WTC11 (cell line): Measurements from ENCODE around the gene BPI. TPM values are rescaled to one million over a fixed set of nuclear protein-coding genes. Genes with fewer than 3 reads are reported as not detected.
A peak's percentile ranks its signal among the peaks of the same experiment; 100 is the strongest.

Experiments used
- ATAC-seq: fragments of 200-7000 bp; cut with Tn5 transposase; 2 replicates; pipeline ENCODE4 v1.10.0; 2021; ENCODE audit warnings: mild to moderate bottlenecking, moderate library complexity
- CTCF ChIA-PET: fragments of 300-600 bp; sonication (Branson Sonifier 250); formaldehyde crosslinking; loops from one replicate; lab custom pipeline; 2021; ENCODE audit warnings: antibody characterized with exemption; lab: Charles Lee
- POLR2A ChIA-PET: fragments of 350-600 bp; sonication (Branson Sonifier 250); formaldehyde crosslinking; loops from one replicate; lab custom pipeline; 2021; ENCODE audit warnings: antibody characterized with exemption; lab: Charles Lee
- DNase-seq: peaks from one replicate; pipeline ENCODE4 v3.0.0; 2021; ENCODE audit warnings: low spot score
- H3K27ac Mint-ChIP-seq: 2 replicates; pipeline ENCODE4 v1.8.0; 2021; ENCODE audit warnings: mixed read lengths
- H3K27me3 Mint-ChIP-seq: 2 replicates; pipeline ENCODE4 v1.8.0; 2021; ENCODE audit warnings: low read depth, mild to moderate bottlenecking, moderate library complexity, mixed read lengths
- H3K36me3 Mint-ChIP-seq: 2 replicates; pipeline ENCODE4 v1.8.0; 2021; ENCODE audit warnings: mixed read lengths
- H3K4me1 Mint-ChIP-seq: 2 replicates; pipeline ENCODE4 v1.8.0; 2022; ENCODE audit warnings: mixed read lengths
- H3K4me3 Mint-ChIP-seq: 2 replicates; pipeline ENCODE4 v1.8.0; 2021; ENCODE audit warnings: mild to moderate bottlenecking, moderate library complexity, mixed read lengths
- H3K9me3 Mint-ChIP-seq: 2 replicates; pipeline ENCODE4 v1.8.0; 2021; ENCODE audit warnings: mixed read lengths
- CBFB ChIP-seq: sonication (generic); formaldehyde crosslinking; IDR thresholded peaks from 2 replicates; pipeline ENCODE4 v1.8.1; 2022; ENCODE audit warnings: mild to moderate bottlenecking, low read depth, missing genetic modification reagents
- EMX1 ChIP-seq: fragments of 250-450 bp; sonication (Bioruptor Pico); IDR thresholded peaks from 2 replicates; pipeline ENCODE4 v1.8.0; 2021; ENCODE audit warnings: mild to moderate bottlenecking
- FOXJ3 ChIP-seq: sonication (generic); formaldehyde crosslinking; IDR thresholded peaks from 2 replicates; pipeline ENCODE4 v1.9.0; 2021; ENCODE audit warnings: missing genetic modification reagents, mild to moderate bottlenecking, borderline replicate concordance
- FOXK1 ChIP-seq: sonication (generic); formaldehyde crosslinking; IDR thresholded peaks from 2 replicates; pipeline ENCODE4 v1.8.0; 2022; ENCODE audit warnings: mild to moderate bottlenecking, moderate library complexity, missing genetic modification reagents
- FOXP1 ChIP-seq: sonication (generic); formaldehyde crosslinking; IDR thresholded peaks from 2 replicates; pipeline ENCODE4 v1.8.0; 2022; ENCODE audit warnings: missing genetic modification reagents, mild to moderate bottlenecking, moderate library complexity, borderline replicate concordance
- NFE2L1 ChIP-seq: sonication (generic); formaldehyde crosslinking; IDR thresholded peaks from 2 replicates; pipeline ENCODE4 v1.8.1; 2023; ENCODE audit warnings: missing genetic modification reagents
- RELA ChIP-seq: sonication (generic); formaldehyde crosslinking; IDR thresholded peaks from 2 replicates; pipeline ENCODE4 v1.8.1; 2022; ENCODE audit warnings: missing genetic modification reagents, mild to moderate bottlenecking, borderline replicate concordance
- SOX15 ChIP-seq: fragments of 250-450 bp; sonication (Bioruptor Pico); IDR thresholded peaks from 2 replicates; pipeline ENCODE4 v1.9.0; 2021; ENCODE audit warnings: mild to moderate bottlenecking
- ZNF317 ChIP-seq: sonication (generic); formaldehyde crosslinking; IDR thresholded peaks from 2 replicates; pipeline ENCODE4 v1.8.1; 2023; ENCODE audit warnings: low read depth, mild to moderate bottlenecking, moderate library complexity, missing genetic modification reagents, borderline replicate concordance
- ZNF423 ChIP-seq: fragments of 250-450 bp; sonication (Bioruptor Pico); IDR thresholded peaks from 2 replicates; pipeline ENCODE4 v2.1.2; 2022; ENCODE audit warnings: mild to moderate bottlenecking, moderate library complexity
- total RNA-seq: library from RNA; stranded (reverse); gene quantifications from 3 replicates; pipeline ENCODE4 v1.2.3, GENCODE V29; 2021
- TF ChIP-seq, protein P1 (sequence below): sonication (generic); formaldehyde crosslinking; IDR thresholded peaks from 2 replicates; pipeline ENCODE4 v1.8.1; 2023; ENCODE audit warnings: mild to moderate bottlenecking, missing genetic modification reagents, moderate library complexity
- TF ChIP-seq, protein P2 (sequence below): sonication (generic); formaldehyde crosslinking; IDR thresholded peaks from 2 replicates; pipeline ENCODE4 v1.8.0; 2022; ENCODE audit warnings: mild to moderate bottlenecking, missing genetic modification reagents
- TF ChIP-seq, protein P3 (sequence below): fragments of 250-450 bp; sonication (Bioruptor Pico); conservative IDR thresholded peaks from 2 replicates; pipeline ENCODE4 v1.9.0; 2021; ENCODE audit warnings: mild to moderate bottlenecking
- TF ChIP-seq, protein P4 (sequence below): sonication (generic); formaldehyde crosslinking; IDR thresholded peaks from 2 replicates; pipeline ENCODE4 v1.8.1; 2023; ENCODE audit warnings: mild to moderate bottlenecking, missing genetic modification reagents, borderline replicate concordance
- TF ChIP-seq, protein P5 (sequence below): sonication (generic); formaldehyde crosslinking; IDR thresholded peaks from 2 replicates; pipeline ENCODE4 v1.8.0; 2023; ENCODE audit warnings: missing genetic modification reagents, mild to moderate bottlenecking, borderline replicate concordance

The BPI gene
- total RNA-seq, 1 experiment from 2014 or later: not detected

DNA sequence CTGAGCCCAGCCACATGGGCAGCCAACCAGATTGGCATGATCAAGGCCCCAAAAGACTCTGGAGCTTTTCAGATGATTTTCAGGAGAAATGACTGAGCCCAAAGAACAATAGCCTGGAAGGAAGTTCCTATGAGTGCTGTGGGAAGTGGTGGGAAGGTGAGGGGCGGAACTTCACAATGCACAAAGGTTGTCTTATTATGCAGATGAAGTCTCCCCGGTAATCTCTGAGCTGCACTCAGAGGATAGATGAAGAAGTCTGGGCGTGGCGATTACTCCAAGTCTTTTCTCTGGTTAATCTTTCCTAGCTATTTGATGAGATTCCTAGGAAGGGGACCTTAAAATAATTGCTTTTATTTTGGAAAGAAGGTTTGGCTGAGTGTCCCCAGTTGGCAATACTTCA lies 79.2 kb downstream of the BPI start (continued):
- TF ChIP-seq, protein P1, sequence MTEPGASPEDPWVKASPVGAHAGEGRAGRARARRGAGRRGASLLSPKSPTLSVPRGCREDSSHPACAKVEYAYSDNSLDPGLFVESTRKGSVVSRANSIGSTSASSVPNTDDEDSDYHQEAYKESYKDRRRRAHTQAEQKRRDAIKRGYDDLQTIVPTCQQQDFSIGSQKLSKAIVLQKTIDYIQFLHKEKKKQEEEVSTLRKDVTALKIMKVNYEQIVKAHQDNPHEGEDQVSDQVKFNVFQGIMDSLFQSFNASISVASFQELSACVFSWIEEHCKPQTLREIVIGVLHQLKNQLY (CRISPR knock-in tag): no peak
- no peak for TF ChIP-seq ZNF317 (CRISPR knock-in tag)
- TF ChIP-seq FOXP1 (CRISPR knock-in tag): no peak

DNA sequence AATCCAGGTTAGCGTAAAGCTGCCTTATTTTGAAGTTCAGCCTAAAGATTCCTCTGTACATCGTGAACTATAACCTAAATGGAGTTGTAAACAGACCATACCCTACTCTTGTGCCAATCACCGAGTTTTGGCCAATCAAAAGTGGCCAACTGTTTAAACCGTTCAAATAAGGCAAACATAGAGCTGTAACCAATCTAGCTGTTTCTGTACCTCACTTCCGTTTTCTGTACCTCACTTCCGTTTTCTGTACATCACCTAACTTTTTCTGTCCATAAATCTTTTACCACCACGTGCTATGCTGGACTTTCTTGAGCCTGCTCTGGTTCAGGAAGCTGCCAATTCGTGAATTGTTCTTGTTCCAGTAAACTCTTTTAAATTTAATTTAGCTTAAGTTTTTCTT lies 82.0 kb downstream of the BPI start:
- no peaks in the 10 kb centered on the region for H3K27me3 Mint-ChIP-seq
- no peaks in the 10 kb centered on the region; the same call in 1 of the 2 replicates for H3K36me3 Mint-ChIP-seq
- H3K4me3 Mint-ChIP-seq: no peak overlapping the region
- TF ChIP-seq NFE2L1 (no peak), FOXP1 (CRISPR knock-in tag) (no peak), RELA (CRISPR knock-in tag) (no peak), SOX15 (no peak), FOXK1 (CRISPR knock-in tag) (no peak), ZNF423 (CRISPR knock-in tag) (no peak), FOXJ3 (CRISPR knock-in tag) (no peak), EMX1 (CRISPR knock-in tag) (no peak), CBFB (CRISPR knock-in tag) (no peak)
- TF ChIP-seq, protein P2, sequence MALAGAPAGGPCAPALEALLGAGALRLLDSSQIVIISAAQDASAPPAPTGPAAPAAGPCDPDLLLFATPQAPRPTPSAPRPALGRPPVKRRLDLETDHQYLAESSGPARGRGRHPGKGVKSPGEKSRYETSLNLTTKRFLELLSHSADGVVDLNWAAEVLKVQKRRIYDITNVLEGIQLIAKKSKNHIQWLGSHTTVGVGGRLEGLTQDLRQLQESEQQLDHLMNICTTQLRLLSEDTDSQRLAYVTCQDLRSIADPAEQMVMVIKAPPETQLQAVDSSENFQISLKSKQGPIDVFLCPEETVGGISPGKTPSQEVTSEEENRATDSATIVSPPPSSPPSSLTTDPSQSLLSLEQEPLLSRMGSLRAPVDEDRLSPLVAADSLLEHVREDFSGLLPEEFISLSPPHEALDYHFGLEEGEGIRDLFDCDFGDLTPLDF (CRISPR knock-in tag): no peak
- TF ChIP-seq, protein P3, sequence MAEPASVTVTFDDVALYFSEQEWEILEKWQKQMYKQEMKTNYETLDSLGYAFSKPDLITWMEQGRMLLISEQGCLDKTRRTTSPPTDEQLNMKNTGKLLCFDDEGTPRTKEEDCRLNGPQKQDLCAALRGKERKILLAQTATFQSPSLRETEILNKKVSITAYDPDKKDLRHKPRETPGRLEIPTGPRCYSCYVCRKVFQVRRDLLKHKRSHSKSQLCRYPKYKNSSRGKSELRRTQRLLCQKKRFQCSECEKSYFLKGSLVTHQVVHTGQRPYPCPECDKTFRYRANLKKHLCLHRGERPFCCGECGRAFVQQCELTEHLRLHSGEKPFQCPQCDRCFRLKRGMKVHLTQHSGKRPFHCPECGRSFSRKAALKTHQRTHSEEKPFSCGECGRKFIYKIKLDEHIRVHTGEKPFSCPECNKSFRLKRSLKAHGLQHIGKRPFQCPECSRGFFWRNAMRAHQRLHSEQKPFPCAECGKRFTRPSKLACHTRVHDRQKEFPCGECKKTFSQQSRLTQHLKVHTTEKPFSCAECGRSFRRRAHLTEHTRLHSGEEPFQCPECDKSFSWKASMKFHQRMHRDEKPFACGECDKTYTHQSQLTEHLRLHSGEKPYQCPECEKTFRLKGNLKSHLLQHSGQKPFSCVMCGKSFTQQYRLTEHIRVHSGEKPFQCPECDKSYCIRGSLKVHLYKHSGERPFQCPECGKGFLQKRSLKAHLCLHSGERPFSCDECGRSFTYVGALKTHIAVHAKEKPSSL (CRISPR knock-in tag): no peak
- TF ChIP-seq, protein P4, sequence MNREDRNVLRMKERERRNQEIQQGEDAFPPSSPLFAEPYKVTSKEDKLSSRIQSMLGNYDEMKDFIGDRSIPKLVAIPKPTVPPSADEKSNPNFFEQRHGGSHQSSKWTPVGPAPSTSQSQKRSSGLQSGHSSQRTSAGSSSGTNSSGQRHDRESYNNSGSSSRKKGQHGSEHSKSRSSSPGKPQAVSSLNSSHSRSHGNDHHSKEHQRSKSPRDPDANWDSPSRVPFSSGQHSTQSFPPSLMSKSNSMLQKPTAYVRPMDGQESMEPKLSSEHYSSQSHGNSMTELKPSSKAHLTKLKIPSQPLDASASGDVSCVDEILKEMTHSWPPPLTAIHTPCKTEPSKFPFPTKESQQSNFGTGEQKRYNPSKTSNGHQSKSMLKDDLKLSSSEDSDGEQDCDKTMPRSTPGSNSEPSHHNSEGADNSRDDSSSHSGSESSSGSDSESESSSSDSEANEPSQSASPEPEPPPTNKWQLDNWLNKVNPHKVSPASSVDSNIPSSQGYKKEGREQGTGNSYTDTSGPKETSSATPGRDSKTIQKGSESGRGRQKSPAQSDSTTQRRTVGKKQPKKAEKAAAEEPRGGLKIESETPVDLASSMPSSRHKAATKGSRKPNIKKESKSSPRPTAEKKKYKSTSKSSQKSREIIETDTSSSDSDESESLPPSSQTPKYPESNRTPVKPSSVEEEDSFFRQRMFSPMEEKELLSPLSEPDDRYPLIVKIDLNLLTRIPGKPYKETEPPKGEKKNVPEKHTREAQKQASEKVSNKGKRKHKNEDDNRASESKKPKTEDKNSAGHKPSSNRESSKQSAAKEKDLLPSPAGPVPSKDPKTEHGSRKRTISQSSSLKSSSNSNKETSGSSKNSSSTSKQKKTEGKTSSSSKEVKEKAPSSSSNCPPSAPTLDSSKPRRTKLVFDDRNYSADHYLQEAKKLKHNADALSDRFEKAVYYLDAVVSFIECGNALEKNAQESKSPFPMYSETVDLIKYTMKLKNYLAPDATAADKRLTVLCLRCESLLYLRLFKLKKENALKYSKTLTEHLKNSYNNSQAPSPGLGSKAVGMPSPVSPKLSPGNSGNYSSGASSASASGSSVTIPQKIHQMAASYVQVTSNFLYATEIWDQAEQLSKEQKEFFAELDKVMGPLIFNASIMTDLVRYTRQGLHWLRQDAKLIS (CRISPR knock-in tag): no peak
- TF ChIP-seq, protein P5, sequence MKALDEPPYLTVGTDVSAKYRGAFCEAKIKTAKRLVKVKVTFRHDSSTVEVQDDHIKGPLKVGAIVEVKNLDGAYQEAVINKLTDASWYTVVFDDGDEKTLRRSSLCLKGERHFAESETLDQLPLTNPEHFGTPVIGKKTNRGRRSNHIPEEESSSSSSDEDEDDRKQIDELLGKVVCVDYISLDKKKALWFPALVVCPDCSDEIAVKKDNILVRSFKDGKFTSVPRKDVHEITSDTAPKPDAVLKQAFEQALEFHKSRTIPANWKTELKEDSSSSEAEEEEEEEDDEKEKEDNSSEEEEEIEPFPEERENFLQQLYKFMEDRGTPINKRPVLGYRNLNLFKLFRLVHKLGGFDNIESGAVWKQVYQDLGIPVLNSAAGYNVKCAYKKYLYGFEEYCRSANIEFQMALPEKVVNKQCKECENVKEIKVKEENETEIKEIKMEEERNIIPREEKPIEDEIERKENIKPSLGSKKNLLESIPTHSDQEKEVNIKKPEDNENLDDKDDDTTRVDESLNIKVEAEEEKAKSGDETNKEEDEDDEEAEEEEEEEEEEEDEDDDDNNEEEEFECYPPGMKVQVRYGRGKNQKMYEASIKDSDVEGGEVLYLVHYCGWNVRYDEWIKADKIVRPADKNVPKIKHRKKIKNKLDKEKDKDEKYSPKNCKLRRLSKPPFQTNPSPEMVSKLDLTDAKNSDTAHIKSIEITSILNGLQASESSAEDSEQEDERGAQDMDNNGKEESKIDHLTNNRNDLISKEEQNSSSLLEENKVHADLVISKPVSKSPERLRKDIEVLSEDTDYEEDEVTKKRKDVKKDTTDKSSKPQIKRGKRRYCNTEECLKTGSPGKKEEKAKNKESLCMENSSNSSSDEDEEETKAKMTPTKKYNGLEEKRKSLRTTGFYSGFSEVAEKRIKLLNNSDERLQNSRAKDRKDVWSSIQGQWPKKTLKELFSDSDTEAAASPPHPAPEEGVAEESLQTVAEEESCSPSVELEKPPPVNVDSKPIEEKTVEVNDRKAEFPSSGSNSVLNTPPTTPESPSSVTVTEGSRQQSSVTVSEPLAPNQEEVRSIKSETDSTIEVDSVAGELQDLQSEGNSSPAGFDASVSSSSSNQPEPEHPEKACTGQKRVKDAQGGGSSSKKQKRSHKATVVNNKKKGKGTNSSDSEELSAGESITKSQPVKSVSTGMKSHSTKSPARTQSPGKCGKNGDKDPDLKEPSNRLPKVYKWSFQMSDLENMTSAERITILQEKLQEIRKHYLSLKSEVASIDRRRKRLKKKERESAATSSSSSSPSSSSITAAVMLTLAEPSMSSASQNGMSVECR (CRISPR knock-in tag): no peak
- TF ChIP-seq, all 79 proteins: peak for 0
- H3K9me3 Mint-ChIP-seq: peaks cover 34% of the 10 kb centered on the region
- H3K27ac Mint-ChIP-seq: 0 out of 2 replicates have a peak overlapping the region, but pooled peaks have one; percentile 31
- CTCF ChIA-PET: interaction anchor here (0.8 to 1.7 kb wide), 3 partner anchors 29 to 87 kb away, joined by 3 to 5 read pairs (median 4); partner anchors contain the start of genes RALGAPB and SNHG17
- ATAC-seq (no peak), DNase-seq (no peak)
- H3K4me1 Mint-ChIP-seq: peaks cover 13% of the 10 kb centered on the region
- POLR2A ChIA-PET: interaction anchor here (0.6 kb wide), 1 partner anchor 392 kb away, joined by 4 read pairs; no protein-coding TSS in a partner anchor
